SK-MEL-5 (cell line): Measurements from ENCODE around the gene MAP2K5. TPM values are rescaled to one million over a fixed set of nuclear protein-coding genes. Genes with fewer than 3 reads are reported as not detected.

Experiments
- DNase-seq: peaks from one replicate; pipeline ENCODE4 v3.0.0-alpha.2; 2016; ENCODE audit warnings: low read depth, low spot score
- in situ Hi-C: cut with HindIII; loops from 2 replicates; pipeline ENCODE4 v1.10.0; 2016; ENCODE audit warnings: low sequenced_read_pairs, high pct_unique_total_duplicates, low pct_unique_long_range_greater_than_20kb
- total RNA-seq: library from RNA; depleted of rRNA; stranded (reverse); fragments of >200 nt; shearing (Covaris generic); gene quantifications from 2 replicates; pipeline ENCODE4 v1.2.3, GENCODE V29; 2014

The MAP2K5 gene
- total RNA-seq, 1 experiment from 2014 or later, result 8.3 TPM

GRCh38 chr15:67746450-67746849 lies 203.9 kb downstream of the MAP2K5 start:
- DNase-seq, result no peak
- in situ Hi-C loops, result no loop called here

- in situ Hi-C loops, result no loop called here
- no peak for DNase-seq
These were observed 205.4 kb downstream of the MAP2K5 start for GRCh38 chr15:67747921-67748320.

- in situ Hi-C loops, result no loop called here
- DNase-seq, result no peak
These were observed 207.9 kb downstream of the MAP2K5 start for GRCh38 chr15:67750371-67750770.

GRCh38 chr15:67753891-67754290 lies 211.4 kb downstream of the MAP2K5 start:
- in situ Hi-C loops, result no loop called here
- DNase-seq, result no peak

- DNase-seq, result no peak
- in situ Hi-C loops, result no loop called here
These were observed 212.8 kb downstream of the MAP2K5 start for GRCh38 chr15:67755264-67755663.

GRCh38 chr15:67755936-67756335 lies 213.4 kb downstream of the MAP2K5 start:
- in situ Hi-C loops, result no loop called here
- no peak for DNase-seq

- in situ Hi-C loops, result no loop called here
- no peak for DNase-seq
These were observed 216.3 kb downstream of the MAP2K5 start for GRCh38 chr15:67758619-67759300.

GRCh38 chr15:67760901-67761300 lies 218.4 kb downstream of the MAP2K5 start:
- no peak for DNase-seq
- in situ Hi-C loops, result no loop called here

GRCh38 chr15:67761343-67761742 lies 218.8 kb downstream of the MAP2K5 start:
- in situ Hi-C loops, result no loop called here
- DNase-seq, result no peak

- in situ Hi-C loops, result no loop called here
- no peak for DNase-seq
These were observed 220.3 kb downstream of the MAP2K5 start for GRCh38 chr15:67762610-67763368.

GRCh38 chr15:67765701-67766100 lies 223.2 kb downstream of the MAP2K5 start:
- in situ Hi-C loops, result no loop called here
- DNase-seq, result no peak

GRCh38 chr15:67766968-67767367 lies 224.5 kb downstream of the MAP2K5 start:
- in situ Hi-C loops, result no loop called here

GRCh38 chr15:67768313-67768977 lies 225.9 kb downstream of the MAP2K5 start:
- in situ Hi-C loops, result no loop called here
- no peak for DNase-seq

More at GRCh38 chr15:67766968-67767367, 224.5 kb downstream of the MAP2K5 start:
- DNase-seq, result no peak

GRCh38 chr15:67769497-67770357 lies 227.2 kb downstream of the MAP2K5 start:
- in situ Hi-C loops, result no loop called here
- DNase-seq, result no peak

GRCh38 chr15:67770358-67770628 lies 227.8 kb downstream of the MAP2K5 start:
- in situ Hi-C loops, result no loop called here

GRCh38 chr15:67771189-67771800 lies 228.8 kb downstream of the MAP2K5 start:
- in situ Hi-C loops, result no loop called here
- no peak for DNase-seq

More at GRCh38 chr15:67770358-67770628, 227.8 kb downstream of the MAP2K5 start:
- no peak for DNase-seq

GRCh38 chr15:67774626-67775025 lies 232.1 kb downstream of the MAP2K5 start:
- in situ Hi-C loops, result no loop called here
- DNase-seq, result no peak

GRCh38 chr15:67775250-67775649 lies 232.7 kb downstream of the MAP2K5 start:
- in situ Hi-C loops, result no loop called here
- DNase-seq, result no peak
